NCI-H446 treated with DMSO at 0.1 percent for 48 hours (cell line): ENCODE measurements around the gene PTK7.

ENCODE experiments used
- DNase-seq: peaks from one replicate; lab custom pipeline; 2025; lab: John Stamatoyannopoulos, UW

Gene PTK7

DNA sequence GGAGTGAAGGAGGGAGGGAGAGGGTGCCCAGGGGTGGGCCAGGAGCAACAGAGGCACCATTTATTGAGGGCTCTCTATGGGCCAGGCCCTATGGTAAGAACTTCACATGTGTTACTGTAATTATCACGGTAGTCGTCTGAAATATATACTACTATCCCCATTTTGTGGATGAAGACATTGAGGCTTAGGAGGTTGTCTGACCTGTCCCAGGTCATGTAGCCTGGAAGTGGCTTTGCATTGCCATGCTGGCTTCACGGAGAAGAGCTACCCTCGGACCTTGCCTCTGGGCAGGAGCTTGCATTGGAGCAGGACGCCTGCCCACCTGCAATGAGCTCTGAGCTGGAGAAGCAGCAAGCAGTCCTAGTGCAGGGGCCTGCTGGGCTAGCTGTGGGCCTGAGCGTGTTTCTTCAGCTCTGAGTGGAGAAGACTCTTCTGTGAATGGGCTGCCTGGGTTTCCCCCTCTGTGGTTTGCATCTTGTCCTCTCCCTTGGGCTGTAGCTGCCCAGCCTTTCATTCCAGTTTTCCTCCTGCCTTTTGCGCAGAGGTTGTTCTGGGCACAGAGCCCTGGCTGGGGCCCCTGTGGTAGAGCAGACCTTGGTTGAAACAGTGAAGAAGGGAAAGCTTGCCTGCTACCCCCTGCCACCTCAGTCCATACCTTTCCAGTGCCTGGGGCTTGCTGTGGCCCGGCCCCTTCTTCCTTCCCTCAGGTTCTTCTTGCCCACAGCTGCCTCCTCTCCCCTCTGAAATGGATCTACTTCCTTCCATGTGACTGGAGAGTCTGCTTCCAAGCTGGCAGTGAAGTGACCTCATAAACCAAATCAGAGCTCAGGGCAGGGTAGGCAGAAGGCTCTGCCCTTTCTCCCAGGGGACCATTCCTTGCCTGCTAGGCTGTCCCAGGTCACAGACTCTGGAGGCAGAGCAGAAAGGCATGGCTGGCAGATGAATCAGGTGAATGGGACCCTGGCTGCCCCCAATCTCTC, 70.9 kb downstream of the PTK7 start:
- DNase-seq: no peak

DNA sequence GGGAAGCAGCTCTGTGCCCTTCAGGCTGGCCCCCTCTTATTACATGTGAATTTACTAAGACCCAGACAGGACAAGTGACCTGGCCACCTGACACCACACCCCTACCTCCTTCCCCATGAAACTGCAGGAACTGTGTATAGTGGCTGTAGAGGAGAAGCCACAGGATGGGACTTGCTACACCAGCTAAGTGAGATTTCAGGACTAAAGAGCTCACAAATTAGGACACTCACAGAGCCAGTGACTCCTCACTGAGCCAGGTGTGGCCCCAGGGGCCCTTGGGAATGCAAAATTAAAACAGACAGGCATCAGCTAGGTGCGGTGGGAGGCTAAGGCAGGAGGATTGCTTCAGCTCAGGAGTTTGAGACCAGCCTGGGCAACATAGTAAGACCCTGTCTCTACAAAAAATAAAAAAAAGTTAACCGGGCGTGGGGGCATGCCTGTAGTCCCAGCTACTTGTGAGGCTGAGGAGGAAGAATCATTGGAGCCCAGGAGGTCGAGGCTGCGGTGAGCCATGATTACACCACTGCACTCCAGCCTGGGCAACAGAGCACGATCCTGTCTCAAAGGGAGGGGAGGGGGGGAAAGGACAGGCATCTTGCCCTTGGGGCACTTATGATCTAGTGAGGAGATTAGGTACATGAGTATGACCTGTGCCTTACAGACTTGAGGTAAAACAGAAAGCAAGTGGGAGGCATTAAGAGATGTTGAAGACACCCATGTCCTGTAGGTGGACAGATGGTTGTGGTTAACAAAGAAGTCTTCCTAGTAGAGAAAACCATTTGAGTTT, 71.8 kb downstream of the PTK7 start:
- DNase-seq: no peak

DNA sequence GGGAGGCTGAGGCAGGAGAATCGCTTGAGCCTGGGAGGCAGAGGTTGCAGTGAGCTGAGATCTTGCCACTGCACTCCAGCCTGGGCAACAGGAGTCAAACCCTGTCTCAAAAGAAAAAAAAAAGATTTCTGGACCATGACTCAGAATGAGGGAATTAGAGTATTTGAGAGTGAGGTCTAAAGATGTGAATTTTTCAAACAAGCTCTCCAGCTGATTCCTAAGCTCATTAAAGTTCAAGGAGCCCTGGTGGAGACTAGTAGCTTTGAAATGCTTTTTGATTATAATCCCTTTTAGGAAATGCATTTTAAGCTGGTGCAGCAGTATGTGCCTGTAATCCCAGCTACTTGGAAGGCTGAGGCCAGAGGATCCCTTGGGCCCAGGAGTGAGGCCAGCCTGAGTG, 73.2 kb downstream of the PTK7 start:
- no peak for DNase-seq

DNA sequence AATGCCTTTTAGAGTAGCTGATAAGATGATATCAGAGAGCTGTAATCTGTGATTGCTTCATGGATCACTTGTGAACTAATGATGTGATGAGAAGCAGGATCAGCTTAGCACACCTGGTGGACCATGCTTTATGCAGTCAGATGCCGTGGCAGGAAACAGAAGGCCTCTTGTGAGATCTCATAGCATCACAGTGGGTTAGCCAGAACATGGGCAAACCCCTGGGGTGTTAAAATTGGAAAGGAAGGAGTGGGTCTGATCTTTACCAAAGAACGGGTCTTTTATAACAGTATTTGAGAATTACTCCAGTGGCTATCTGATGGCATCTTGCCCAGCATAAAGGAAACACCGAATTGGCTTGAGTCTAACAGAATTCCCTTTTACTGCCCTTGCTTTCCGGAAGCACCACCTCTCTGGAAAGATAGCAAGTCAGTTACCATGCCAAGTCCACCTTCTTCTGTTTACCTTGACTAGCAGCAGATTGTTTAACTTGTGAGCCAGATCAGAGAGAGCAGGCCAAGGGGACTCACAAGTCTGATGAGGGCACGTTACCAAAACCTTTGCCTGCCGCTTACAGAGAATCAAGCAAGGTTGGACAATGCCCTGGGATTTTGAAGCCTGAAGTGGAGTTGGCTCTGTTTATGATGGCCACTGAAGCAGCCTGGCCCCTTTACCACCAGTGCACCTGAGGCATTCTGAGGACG, 74.1 kb downstream of the PTK7 start:
- no peak for DNase-seq

DNA sequence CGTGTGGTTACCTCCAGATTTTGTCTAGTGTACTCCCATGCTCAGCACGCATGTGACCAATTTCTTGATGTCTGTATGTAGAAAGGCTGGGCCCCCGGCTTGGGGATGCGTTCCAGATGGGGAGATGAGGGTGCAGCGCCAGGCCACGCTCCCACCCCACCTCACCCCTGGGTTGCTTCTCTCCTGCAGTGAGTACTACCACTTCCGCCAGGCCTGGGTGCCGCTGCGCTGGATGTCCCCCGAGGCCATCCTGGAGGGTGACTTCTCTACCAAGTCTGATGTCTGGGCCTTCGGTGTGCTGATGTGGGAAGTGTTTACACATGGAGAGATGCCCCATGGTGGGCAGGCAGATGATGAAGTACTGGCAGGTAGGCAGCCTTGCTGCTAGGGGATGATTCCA, 83.5 kb downstream of the PTK7 start:
- no peak for DNase-seq

DNA sequence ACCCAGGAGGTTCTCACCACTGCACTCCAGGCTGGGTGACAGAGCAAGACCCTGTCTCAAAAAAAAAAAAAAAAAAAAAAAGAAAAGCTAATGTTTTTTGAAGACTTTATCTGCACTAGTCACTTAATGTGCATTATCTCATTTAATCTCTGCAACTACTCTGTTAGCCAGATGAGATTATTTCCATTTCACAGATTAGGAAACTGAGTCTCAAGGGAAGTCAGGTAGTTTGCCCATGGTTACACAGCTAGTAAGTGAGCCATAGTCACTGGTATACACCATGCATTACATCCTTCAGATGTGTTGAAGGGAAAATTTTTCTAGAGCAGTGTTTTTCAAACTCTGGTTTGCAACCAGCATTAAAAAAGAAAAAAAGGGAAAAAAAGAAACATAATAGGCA, 87.8 kb downstream of the PTK7 start:
- no peak for DNase-seq

DNA sequence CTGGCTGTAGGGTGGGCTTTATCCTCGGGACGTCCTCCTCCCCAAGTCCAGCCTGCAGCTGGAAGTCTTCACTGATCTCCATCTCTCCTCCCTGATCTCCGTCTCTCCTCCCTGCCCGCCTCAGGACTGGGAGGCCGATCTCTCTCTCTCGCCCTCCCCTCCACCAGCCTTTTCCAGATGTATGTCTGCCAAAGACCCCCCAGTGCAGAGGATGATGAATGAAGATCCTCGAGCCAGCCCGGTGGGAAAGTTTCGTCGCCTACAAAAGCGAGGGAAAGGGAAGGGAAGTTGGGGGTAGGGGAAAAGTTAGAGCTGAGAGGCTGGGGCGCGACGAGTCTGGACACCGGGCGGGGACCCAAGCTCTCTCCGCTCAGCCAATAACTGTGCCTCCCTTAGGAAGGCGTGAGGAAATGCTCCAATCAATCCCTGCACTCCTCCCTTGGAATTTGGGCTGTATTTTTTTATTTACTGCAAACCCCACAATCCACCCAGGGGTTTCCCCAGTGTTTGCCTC, 94.4 kb downstream of the PTK7 start:
- peak; percentile 88 for DNase-seq

DNA sequence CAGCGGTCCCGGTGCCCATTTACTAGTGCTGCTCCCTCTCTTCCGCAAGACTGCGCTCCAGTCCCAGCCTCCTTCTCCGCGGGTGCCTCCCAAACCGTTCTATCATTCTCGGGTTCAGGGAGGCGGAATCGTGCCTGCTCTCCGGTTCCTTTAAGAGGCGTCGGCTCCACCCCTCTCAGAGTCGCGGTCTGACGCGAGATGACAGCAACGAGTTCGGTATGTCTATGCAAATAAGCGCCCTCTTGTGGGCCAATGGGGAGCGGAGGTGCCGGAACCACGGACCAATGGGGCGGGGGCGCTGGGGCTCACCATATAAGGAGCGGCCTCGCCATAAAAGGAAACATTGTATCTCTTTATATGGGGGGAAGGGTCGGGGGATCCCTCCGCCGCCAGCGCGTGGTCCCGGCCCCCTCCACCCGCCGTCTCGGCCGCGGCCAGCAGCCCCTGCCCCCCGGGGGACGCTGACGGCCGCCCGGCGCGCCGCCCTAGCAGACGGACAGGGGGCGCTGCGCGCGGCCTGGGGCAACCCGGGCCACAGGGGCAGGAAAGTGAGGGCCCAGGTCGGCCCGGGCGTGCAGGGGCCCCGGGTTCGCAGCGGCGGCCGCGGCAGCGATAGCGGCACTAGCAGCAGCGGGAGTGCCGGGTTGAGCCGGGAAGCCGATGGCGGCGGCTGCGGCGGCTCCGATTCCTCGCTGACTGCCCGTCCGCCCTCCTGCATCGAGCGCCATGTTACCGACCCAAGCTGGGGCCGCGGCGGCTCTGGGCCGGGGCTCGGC, 95.0 kb downstream of the PTK7 start, which contains the start of gene SRF:
Gene SRF (plus strand): TSS at position 339 of the 776 bp plus-strand sequence. CDS start 388 bp downstream, at position 727.
- peak; percentile 99 for DNase-seq

DNA sequence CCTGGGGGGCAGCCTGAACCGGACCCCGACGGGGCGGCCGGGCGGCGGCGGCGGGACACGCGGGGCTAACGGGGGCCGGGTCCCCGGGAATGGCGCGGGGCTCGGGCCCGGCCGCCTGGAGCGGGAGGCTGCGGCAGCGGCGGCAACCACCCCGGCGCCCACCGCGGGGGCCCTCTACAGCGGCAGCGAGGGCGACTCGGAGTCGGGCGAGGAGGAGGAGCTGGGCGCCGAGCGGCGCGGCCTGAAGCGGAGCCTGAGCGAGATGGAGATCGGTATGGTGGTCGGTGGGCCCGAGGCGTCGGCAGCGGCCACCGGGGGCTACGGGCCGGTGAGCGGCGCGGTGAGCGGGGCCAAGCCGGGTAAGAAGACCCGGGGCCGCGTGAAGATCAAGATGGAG, 95.6 kb downstream of the PTK7 start:
- no peak for DNase-seq

DNA sequence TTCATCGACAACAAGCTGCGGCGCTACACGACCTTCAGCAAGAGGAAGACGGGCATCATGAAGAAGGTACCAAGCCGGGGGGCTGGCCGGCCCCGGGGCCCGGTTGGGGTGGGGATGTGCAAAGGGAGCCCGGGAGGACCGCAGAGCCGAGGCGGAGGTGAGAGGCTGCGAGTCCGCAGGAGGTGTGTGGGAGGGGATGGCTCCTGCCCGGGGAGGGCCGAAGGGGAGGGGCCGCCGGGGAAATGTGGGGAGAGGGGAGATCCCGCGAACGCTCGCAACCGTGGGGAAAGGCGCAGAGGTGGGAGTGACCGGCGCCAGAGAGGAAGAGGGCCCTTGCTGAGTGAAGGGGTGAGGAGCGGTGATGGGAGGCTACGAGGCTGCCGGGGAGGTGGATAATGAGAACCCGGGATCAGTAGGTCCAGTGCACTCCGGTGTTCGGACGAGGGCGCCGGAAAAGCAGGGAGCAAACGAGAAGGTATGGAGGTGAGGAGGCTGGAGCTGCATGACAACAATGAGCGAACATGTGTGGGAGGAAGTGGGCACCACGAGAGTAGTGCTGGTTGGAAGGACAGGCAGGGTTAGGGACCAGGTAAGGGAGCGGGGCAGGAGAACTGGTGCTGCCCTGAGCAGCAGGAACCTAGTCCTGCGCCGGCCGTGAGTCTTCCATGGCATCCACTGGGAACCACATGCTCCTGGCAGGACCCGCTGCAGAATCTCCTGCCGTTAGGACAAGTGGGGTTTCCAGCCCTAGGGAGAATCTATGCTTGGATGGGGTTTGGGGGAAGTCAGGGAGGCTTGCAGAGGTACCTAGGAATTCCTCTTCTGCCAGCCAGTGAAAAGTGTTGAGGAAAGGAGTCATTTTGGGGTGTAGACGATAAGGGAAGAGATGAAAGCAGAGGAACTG, 96.2 kb downstream of the PTK7 start:
- DNase-seq: no peak

DNA sequence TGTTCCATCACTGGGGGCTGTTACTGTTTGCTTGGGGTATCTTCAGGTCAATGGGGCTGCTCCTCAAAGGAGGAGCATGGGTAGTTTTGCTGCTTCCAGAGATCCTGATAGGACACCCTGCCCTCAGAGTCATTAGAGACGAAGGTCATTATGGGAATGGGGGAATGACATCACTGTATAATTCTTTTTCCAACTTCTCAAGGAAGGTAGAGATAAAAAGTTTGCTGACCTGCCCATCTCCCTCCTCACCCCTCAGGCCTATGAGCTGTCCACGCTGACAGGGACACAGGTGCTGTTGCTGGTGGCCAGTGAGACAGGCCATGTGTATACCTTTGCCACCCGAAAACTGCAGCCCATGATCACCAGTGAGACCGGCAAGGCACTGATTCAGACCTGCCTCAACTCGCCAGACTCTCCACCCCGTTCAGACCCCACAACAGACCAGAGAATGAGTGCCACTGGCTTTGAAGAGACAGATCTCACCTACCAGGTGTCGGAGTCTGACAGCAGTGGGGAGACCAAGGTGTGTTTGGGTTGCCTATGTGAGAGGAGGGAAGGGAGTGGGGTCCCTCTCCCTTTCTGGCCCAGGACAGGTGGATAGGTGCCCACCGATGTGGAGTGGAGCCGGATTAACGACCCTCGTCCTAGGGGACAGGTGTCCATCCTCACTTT, 97.6 kb downstream of the PTK7 start:
- DNase-seq: no peak

DNA sequence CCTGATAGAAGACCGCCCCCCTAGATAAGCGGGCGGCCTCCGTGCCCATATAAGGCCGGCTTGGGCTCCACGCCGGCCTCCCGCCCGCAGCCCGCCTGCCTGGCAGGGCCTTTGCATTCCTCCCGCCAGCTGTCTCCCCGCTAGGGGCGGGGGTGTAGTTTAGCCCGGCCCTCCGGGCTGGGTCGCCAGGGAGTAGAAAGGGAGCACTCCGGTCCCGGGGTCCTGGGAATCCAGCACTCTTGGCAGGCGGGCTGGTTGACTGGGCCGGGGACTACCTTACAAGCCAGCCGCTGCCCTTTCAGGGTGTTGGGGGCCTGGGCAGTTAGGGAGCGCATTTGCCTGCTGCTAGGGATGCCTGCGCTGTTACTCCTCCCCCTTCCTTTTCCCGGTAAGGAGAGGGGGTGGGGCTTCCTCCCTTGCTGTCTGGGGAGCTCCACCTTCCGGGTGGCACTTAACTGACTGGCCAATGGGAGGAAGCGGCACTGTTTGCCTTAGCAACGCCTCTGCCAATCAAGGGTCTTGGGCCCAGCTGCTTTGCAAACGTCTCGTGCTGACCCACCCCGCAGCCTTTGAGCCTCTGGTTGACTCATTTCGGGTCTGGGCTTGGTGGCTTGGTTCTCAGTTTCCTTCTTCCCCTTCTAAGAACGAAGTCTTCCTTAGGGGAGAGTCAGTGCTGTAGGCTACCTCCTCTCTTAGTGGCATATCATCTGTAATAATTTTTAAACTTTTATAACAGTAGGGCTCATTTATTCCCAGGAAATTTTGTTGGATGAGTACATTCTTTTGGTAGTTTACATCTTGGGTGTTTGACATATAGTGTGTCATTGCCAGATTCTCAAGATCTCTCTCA, 98.4 kb downstream of the PTK7 start:
- DNase-seq: peak; percentile 94

DNA sequence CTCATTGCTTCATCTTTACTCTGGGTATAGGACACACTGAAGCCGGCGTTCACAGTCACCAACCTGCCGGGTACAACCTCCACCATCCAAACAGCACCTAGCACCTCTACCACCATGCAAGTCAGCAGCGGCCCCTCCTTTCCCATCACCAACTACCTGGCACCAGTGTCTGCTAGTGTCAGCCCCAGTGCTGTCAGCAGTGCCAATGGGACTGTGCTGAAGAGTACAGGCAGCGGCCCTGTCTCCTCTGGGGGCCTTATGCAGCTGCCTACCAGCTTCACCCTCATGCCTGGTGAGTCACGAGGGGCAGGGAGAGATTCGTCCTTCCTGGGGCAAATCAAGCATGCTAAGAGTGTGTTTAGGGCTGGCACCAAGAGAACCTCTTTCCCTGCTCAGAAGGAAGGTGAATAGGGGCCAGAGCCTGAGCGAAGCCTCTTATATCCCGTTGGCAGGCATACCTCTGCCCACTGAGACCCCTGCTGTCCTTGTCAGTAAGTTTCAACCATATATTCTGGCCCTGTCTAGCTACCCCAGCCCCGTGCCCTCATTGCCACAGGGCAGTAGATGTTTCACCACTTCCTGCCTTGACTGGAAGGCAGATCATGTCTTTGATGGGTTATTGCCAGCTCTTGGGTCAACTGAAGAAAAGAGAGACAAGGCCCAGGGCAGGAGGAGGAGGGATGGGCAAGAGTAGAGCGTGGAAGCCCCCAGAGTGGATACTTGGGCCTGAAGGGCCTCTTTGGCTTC, 99.7 kb downstream of the PTK7 start:
- no peak for DNase-seq

DNA sequence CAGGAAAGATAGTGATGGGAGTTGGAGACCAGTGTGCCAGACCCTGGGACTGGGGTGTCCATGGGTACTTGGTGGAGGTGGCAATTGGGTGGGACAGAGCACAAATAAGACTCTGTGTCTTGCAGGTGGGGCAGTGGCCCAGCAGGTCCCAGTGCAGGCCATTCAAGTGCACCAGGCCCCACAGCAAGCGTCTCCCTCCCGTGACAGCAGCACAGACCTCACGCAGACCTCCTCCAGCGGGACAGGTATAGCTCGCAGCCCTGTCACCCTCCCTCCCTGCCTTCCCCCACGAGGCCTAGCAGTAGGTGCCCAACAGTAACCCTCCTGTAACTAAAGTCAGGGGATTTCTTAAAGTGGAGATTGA, 100.3 kb downstream of the PTK7 start:
- DNase-seq: no peak

DNA sequence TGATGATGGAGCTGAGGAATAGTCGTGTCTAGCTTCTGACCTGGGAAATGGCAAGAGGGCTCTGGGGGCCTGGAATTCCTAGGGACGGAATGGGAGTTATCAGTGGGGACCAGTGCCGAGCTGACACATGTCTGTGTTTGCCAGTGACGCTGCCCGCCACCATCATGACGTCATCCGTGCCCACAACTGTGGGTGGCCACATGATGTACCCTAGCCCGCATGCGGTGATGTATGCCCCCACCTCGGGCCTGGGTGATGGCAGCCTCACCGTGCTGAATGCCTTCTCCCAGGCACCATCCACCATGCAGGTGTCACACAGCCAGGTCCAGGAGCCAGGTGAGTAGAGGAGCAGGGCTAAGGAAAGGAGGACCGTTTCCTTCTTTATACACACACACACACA, 102.0 kb downstream of the PTK7 start:
- DNase-seq: no peak

DNA sequence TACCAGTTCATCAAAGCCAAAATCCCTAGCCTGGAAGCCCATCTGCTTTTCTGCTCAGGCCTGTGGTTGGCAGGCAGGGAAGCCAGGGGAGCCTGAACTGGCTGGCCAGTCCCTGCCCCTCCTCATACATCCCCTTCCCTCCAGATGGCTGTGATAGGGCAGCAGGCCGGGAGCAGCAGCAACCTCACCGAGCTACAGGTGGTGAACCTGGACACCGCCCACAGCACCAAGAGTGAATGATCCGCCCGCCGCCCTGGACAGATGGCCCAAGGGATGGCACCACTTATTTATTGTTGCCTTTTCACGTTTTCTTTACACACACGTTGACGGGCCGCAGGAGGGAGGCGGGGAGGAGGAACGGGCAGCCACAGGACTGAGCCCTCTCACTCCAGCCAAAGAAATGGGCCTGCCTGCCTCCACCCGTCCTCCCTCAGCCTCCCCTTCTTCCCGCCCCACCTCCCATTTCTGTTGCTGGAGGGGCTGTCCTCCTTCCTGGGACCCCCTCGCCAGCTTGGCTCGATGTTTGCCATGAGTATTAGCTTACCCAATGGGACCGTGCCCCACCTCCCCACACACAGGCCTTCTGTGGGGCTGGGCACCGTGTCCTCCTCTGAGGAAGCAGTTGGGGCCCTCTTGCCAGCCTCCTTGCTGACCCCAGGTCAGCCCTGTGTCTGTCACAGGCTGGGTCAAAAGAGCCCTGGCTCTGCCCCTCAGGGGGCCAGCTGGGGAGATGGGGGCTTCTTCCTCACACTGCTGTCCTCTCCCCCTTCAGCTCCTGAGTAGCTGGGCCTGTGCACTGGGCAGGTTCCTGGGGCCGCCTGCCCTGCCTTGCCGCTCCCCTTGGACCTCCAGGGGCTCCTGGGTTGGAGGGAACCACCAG, 103.1 kb downstream of the PTK7 start:
- DNase-seq: no peak

DNA sequence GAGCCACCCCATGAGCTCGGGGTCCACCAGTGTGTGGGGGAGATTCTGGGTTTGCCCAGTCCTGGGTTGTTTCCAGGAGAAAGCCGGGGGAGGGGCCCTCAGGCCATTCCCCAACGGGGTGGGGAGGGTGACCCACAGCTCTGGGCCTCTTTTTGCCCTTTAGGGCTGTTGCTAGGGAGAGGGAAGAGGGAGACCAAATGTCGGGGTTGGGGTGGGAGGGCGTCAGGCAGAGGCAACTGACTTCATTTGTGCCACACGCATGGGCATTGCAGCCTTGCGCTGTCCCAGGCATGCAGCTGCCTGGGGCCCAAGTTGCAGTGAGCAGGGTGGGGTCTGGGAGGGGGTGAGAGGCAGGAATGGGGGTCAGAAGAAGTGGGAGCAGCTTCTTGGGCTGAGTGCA, 103.9 kb downstream of the PTK7 start:
- no peak for DNase-seq
